Fibroblast of lung (primary cell): ENCODE results near the gene SLC6A12.

Experiments used
- CTCF ChIP-seq, 2 donors: IDR thresholded peaks in 1 of 2; conservative IDR thresholded peaks in 1 of 2; 1 replicate in 1 of 2; 2 replicates in 1 of 2; pipeline ENCODE4 v1.5.1; 2011 to 2012; ENCODE audit warnings: low read length in 2 of 2, control low read depth in 1 of 2, inconsistent platforms in 1 of 2, low read depth in 1 of 2, mild to moderate bottlenecking in 1 of 2
- EZH2 ChIP-seq: IDR thresholded peaks from 2 replicates; pipeline ENCODE4 v1.5.1; 2012; ENCODE audit warnings: low read length, control low read depth, mild to moderate bottlenecking; ENCODE audit errors: missing control alignments

- TF ChIP-seq CTCF (conservative IDR thresholded peaks at IDR 0.05 in 1 of 2, IDR thresholded peaks at IDR 0.05 in 1 of 2; ENCODE audit: low read depth in 1 of 2, low read length in 2 of 2) (no peak), EZH2 (no peak)
Observed at GRCh38 chr12:218221-218620, 4.3 kb upstream of the SLC6A12 start.
